Fibroblast of lung (primary cell): ENCODE data around the gene IL16.

ENCODE experiments used
- EZH2 ChIP-seq: IDR thresholded peaks from 2 replicates; pipeline ENCODE4 v1.5.1; 2012; ENCODE audit warnings: low read length, control low read depth, mild to moderate bottlenecking; ENCODE audit errors: missing control alignments
- TF ChIP-seq, protein P1 (sequence below), 2 donors: IDR thresholded peaks in 1 of 2; conservative IDR thresholded peaks in 1 of 2; 1 replicate in 1 of 2; 2 replicates in 1 of 2; pipeline ENCODE4 v1.5.1; 2011 to 2012; ENCODE audit warnings: low read length in 2 of 2, control low read depth in 1 of 2, inconsistent platforms in 1 of 2, low read depth in 1 of 2, mild to moderate bottlenecking in 1 of 2

DNA sequence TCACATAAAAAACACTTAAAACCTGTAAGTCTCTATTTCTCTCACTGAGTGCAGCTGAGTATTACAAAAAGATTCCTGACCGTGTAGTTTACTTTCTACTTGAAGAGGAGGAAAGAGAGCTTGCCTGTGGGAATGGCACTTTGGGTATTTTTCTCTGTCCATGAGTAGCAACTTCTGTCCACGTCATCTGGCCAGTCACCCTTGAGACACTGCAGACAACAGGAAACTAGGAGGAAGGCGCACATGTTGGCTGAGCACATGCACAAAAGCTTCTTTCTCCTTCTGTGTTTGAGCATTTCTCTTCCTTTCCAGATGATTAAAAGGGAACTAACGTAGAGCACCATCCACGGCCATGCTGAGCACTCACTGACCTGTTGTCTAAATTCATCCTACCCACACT lies 107.5 kb downstream of the IL16 start:
- TF ChIP-seq, protein P1, sequence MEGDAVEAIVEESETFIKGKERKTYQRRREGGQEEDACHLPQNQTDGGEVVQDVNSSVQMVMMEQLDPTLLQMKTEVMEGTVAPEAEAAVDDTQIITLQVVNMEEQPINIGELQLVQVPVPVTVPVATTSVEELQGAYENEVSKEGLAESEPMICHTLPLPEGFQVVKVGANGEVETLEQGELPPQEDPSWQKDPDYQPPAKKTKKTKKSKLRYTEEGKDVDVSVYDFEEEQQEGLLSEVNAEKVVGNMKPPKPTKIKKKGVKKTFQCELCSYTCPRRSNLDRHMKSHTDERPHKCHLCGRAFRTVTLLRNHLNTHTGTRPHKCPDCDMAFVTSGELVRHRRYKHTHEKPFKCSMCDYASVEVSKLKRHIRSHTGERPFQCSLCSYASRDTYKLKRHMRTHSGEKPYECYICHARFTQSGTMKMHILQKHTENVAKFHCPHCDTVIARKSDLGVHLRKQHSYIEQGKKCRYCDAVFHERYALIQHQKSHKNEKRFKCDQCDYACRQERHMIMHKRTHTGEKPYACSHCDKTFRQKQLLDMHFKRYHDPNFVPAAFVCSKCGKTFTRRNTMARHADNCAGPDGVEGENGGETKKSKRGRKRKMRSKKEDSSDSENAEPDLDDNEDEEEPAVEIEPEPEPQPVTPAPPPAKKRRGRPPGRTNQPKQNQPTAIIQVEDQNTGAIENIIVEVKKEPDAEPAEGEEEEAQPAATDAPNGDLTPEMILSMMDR (conservative IDR thresholded peaks at IDR 0.05 in 1 of 2, IDR thresholded peaks at IDR 0.05 in 1 of 2; ENCODE audit: low read depth in 1 of 2, low read length in 2 of 2): no peak
- no peak for TF ChIP-seq EZH2
